Activated T-cell treated with anti-CD3 and anti-CD28 coated beads, Interleukin-2, amount 50 U/mL, for 72 hours (primary cell): Measurements from ENCODE around the gene HCN3. TPM values are rescaled to one million over a fixed set of nuclear protein-coding genes. Genes with fewer than 3 reads are reported as not detected.
A peak's percentile ranks its signal among the peaks of the same experiment; 100 is the strongest.

Source experiments
- ATAC-seq, 2 donors: fragments of 150-1000 bp; cut with Tn5 transposase; replicated peaks in 1 of 2; 2 replicates each; pipeline ENCODE4 v1.10.0; 2021; ENCODE audit warnings: moderate library complexity in 2 of 2, mild to moderate bottlenecking in 1 of 2
- DNase-seq, 2 donors: peaks; one replicate each; pipeline ENCODE4 v3.0.0; 2021 to 2022; ENCODE audit warnings: mixed read lengths in 1 of 2
- H3K27ac Mint-ChIP-seq: one replicate; pipeline ENCODE4 v1.8.0; 2022; ENCODE audit warnings: mild to moderate bottlenecking, moderate library complexity, mixed read lengths
- H3K27me3 Mint-ChIP-seq: one replicate; pipeline ENCODE4 v1.8.0; 2022; ENCODE audit warnings: low read depth, mixed read lengths
- H3K36me3 Mint-ChIP-seq, 2 donors: one replicate each; pipeline ENCODE4 v1.8.0; 2022; ENCODE audit warnings: mixed read lengths in 2 of 2, mild to moderate bottlenecking in 1 of 2; ENCODE audit not compliant: insufficient read depth in 2 of 2
- H3K4me1 Mint-ChIP-seq: one replicate; pipeline ENCODE4 v1.8.0; 2022; ENCODE audit warnings: low read depth, mixed read lengths
- H3K4me3 Mint-ChIP-seq, 2 donors: one replicate each; pipeline ENCODE4 v1.8.0; 2022; ENCODE audit warnings: mild to moderate bottlenecking in 2 of 2, mixed read lengths in 2 of 2, moderate library complexity in 2 of 2
- H3K9me3 Mint-ChIP-seq, 2 donors: one replicate each; pipeline ENCODE4 v1.8.0; 2022; ENCODE audit warnings: mixed read lengths in 2 of 2
- total RNA-seq, 2 donors: library from RNA; stranded (reverse); gene quantifications; one replicate each; pipeline ENCODE4 v1.2.3, GENCODE V29; 2022

The HCN3 gene
- total RNA-seq, 2 donors from 2014 or later, result 3.6 to 4.1 TPM

DNA sequence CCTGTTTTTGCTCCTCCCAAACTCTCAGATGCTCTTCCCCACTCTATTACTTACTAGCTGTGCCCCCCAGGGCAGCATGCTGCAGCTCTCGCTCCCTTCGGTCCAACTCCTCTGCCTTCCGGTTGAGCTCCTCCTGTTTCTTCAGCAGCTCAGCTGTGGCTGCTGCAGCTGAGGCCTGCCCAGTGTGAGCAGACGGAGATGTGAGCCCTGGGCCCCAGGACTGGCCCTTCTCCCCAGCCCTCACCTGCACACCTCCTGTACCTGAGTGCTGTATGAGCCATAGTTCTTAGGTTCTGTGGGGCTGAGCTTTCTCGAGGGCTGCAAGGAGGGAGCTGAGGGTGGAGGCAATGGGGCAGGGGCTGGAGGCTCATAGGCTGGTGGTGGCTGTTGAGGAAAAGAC, 17.0 kb upstream of the HCN3 start:
- DNase-seq, result no peak
- peaks cover 11 to 51% of the 10 kb centered on the region in 2 donors for H3K36me3 Mint-ChIP-seq
- H3K27ac Mint-ChIP-seq, result peak overlapping the region; percentile 98
- peaks cover 56% of the 10 kb centered on the region for H3K4me1 Mint-ChIP-seq
- ATAC-seq, result no peak
- H3K9me3 Mint-ChIP-seq, result no peaks in the 10 kb centered on the region
- peak overlapping the region in 1 of 2 donors; percentile 99 for H3K4me3 Mint-ChIP-seq
- H3K27me3 Mint-ChIP-seq, result no peaks in the 10 kb centered on the region

DNA sequence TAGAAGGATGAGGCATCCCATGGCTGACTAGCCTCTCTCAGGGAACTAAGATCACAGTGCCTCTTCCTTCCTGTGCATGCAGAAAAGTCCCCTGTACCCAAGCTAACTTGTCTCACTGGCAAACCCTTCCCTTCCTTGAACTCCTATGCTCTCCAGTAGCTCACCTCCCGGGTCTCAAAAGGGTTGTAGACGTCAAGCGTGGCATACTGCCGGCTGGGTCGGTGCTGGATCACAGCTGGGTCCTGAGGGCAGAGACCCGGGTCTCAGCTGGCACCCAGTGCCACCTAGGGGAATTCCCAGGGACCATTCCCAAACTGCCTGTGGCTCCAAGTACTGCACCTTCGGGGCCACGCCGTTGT, 15.8 kb upstream of the HCN3 start:
- DNase-seq, result no peak
- peak overlapping the region; percentile 98 for H3K27ac Mint-ChIP-seq
- ATAC-seq, result peak in 1 of 2 donors; percentile 20
- peaks cover 45% of the 10 kb centered on the region for H3K4me1 Mint-ChIP-seq
- H3K27me3 Mint-ChIP-seq, result no peaks in the 10 kb centered on the region
- H3K4me3 Mint-ChIP-seq, result peak overlapping the region; percentile 98 to 99
- peaks cover 14 to 56% of the 10 kb centered on the region in 2 donors for H3K36me3 Mint-ChIP-seq
- H3K9me3 Mint-ChIP-seq, result no peaks in the 10 kb centered on the region

DNA sequence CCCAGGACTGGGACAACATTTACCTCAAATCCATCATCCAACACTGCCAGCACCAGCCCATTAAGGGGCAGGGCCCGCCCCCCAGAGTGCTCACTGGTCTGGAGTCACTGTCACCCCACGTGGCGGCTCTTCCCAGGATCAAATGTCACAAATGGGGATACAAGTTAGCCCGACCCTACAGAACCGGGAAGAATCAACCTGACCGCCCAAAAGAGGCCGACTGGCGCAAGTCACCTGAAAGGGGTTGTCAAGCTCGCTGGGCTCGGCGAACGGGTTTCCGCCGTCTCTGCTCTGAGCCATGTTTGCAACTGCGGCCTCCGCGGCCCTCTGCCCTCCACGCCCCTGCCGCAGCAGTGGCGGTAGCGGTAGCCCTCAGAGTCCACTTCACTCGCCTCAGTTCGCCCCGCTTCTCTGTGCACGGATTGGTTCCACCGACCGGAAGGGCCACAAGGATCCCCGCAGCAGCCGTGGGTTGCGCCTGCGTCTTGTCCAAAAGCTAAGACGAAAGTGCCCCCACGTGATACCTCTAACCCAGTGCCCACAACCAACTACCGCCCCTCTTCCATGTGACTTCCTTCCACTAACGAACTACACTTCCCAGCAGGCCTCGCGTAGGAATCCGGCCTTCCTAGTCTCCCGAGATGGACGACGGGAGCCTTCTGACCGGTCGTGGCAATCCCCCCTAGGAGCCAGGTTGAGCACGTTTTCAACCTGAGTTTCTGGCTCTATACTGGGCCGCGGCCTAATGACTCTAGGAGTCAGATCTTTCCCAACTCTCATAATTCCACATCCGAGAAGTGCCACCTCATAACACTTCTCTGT, 15.2 kb upstream of the HCN3 start, which contains the start of gene SCAMP3:
Gene SCAMP3, minus strand, starts transcription at position 509 of the 822 bp plus-strand sequence. Its CDS starts 209 bp downstream, at position 300.
- peak; percentile 95 to 98 for ATAC-seq
- H3K27me3 Mint-ChIP-seq, result no peaks in the 10 kb centered on the region
- H3K27ac Mint-ChIP-seq, result peak within 1 kb of the TSS; percentile 98

DNA sequence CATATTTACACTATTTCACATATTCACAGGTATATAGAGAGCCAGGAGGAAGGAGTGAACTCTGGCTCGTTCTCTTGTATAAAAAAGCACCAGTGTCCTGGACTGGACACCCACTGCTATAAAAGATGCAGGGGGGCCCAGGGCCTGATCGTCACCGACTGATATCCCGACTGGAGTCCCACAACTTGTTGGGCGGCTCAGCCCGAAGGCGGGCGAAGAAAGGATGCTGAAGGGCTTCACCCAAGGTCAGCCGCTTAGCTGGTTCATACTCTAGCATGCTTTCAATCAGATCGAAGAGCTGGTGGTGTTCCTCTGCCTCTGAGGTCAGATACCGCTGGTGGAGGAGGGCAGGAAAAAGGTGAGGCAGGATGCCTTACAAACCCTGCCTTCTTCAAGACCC, 14.2 kb upstream of the HCN3 start:
- Mint-ChIP-seq H3K4me3 (peak overlapping the region; percentile 98 to 99), H3K36me3 (peaks cover 11 to 55% of the 10 kb centered on the region in 2 donors), H3K4me1 (peaks cover 41% of the 10 kb centered on the region), H3K27me3 (no peaks in the 10 kb centered on the region), H3K9me3 (no peaks in the 10 kb centered on the region), H3K27ac (peak overlapping the region; percentile 98)
- DNase-seq, result no peak
- no peak for ATAC-seq

More for the DNA sequence above, 15.2 kb upstream of the HCN3 start, which contains the start of gene SCAMP3:
- DNase-seq, result peak; percentile 88 to 92
- Mint-ChIP-seq H3K4me3 (peak within 1 kb of the TSS; percentile 98 to 99), H3K36me3 (peaks cover 12 to 58% of the 10 kb centered on the region in 2 donors), H3K4me1 (peaks cover 45% of the 10 kb centered on the region), H3K9me3 (no peaks in the 10 kb centered on the region)

DNA sequence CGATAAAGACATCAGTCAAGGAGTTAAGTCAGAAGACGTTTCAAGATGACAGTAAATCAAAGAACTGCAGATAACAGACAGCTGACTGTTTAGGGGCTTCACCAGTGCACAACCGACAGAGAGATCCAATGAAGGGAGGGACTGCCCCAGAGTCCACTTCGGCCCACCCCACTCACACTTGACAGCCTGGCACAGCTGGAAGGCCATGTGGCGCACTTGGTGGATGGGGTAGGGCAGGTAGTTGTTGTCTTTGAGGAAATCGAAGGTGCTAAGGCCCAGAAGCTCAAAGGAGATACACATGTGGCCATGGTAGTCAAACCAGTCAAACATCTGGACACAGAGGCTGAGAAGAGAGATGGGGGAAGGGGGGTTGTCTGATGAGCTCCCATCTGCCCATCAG, 10.7 kb upstream of the HCN3 start:
- Mint-ChIP-seq H3K27me3 (no peaks in the 10 kb centered on the region), H3K9me3 (no peaks in the 10 kb centered on the region), H3K4me3 (no peak overlapping the region), H3K4me1 (peaks cover 37% of the 10 kb centered on the region), H3K36me3 (peaks cover 10 to 51% of the 10 kb centered on the region in 2 donors), H3K27ac (no peak overlapping the region)
- DNase-seq (no peak), ATAC-seq (no peak)

DNA sequence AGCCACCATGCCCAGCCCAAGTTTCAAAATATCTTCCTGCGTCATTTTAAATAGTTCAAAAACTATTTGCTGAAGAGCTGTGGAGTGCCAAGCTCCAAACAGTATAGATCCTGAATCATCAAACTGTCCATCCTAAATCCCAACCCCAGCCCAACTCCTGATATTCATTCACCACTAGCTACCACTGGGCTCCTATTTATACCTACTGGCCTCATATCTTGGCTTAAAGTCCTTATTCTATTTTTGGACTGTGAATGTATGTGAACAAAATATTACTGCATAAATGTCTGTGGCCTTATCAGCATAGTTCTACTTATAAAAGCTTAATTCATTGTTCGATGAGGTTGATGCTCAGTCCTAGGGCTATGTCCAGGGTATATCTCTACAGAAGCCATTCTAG, 9.9 kb upstream of the HCN3 start:
- H3K9me3 Mint-ChIP-seq, result no peaks in the 10 kb centered on the region
- no peak for DNase-seq
- no peak overlapping the region for H3K27ac Mint-ChIP-seq
- no peaks in the 10 kb centered on the region for H3K27me3 Mint-ChIP-seq
- peaks cover 37% of the 10 kb centered on the region for H3K4me1 Mint-ChIP-seq
- no peak overlapping the region for H3K4me3 Mint-ChIP-seq
- ATAC-seq, result no peak
- H3K36me3 Mint-ChIP-seq, result peaks cover 10 to 43% of the 10 kb centered on the region in 2 donors

DNA sequence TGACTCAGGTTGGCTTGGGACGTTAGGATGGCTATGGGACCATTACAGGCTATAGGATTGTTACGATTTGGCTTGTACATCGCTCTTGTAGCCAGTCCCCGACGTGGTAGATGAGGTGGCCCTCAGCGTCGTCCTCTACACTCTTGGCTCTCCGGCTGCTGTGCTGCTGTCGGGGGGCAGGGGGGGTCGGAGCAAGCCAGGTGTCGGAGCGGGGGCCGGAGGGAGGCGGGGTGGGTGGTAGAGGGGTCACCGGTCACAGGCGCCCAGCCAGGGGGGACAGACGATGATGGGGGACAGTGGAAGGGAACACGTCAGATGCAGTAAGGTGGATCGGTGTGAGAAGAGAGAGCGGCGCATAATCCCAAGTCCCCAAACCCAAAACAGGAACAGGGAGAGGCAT, 8.6 kb upstream of the HCN3 start:
- ATAC-seq, result no peak
- H3K27me3 Mint-ChIP-seq, result no peaks in the 10 kb centered on the region
- H3K9me3 Mint-ChIP-seq, result no peaks in the 10 kb centered on the region
- DNase-seq, result no peak
- no peak overlapping the region for H3K4me3 Mint-ChIP-seq
- peaks cover 14 to 40% of the 10 kb centered on the region in 2 donors for H3K36me3 Mint-ChIP-seq
- peaks cover 28% of the 10 kb centered on the region for H3K4me1 Mint-ChIP-seq
- no peak overlapping the region for H3K27ac Mint-ChIP-seq

DNA sequence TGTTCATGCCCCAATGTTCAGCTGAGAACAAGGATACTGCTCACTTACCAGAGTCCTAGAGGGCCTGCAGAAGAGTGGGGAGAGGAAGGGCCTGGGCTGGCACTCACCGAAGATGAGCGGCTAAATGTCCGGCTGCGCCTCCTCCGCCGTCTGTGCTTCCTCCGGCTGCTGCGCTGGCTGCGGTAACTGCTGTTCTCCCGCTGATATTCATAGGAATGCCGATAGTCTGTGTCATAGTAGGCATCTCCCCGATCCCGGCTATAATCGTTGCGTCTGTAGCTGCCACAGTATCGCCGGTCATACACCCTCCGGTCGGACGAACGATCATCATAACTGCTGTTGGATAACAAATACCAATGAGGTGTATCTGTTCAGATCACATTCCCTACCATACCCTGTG, 7.9 kb upstream of the HCN3 start:
- no peaks in the 10 kb centered on the region for H3K9me3 Mint-ChIP-seq
- no peaks in the 10 kb centered on the region for H3K27me3 Mint-ChIP-seq
- ATAC-seq, result no peak
- peaks cover 14 to 36% of the 10 kb centered on the region in 2 donors for H3K36me3 Mint-ChIP-seq
- no peak overlapping the region for H3K27ac Mint-ChIP-seq
- H3K4me1 Mint-ChIP-seq, result peaks cover 28% of the 10 kb centered on the region
- DNase-seq, result no peak
- H3K4me3 Mint-ChIP-seq, result no peak overlapping the region

DNA sequence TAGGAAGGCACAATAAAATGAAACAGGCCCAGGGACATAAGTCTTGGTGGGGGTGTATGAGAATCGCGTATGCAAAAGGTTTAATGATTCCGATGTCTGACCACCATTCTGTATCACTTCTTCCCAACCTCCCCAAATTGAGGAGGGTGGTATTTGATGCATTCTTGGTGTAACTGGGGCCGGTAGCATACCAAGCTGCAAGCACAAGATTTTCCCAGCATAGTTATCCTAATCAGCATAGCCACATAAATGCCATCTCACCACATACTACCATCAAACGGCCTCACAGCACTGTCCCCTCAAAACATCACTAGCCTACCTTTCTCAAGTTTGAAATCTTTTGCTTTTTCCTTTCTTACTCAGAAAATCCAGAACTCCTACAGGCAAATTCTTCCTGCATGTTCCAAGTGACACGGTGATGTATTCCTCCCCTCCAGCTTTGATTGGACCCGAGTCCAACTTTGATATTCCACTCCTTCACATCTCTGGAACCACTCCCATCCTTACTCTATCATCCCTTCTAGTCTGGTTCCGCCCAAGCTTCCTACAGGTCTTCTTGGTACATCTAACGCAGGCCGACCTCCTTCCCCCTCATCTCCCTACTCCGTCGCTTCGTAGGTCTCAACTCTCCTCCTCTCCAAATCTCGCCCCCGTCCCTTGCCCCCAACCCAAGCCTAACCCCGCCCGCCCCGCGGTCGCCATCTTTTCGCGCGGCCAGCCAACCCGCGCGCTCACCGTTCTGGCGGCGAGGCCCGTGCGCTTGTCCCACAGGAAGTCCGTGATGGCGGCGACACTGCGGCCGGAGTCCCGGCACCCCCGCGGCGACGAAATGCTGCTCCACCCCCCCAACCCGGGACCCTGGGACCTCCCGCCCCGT, 4.6 kb upstream of the HCN3 start:
- Mint-ChIP-seq H3K27me3 (no peaks in the 10 kb centered on the region), H3K4me1 (peaks cover 46% of the 10 kb centered on the region), H3K36me3 (peaks cover 11 to 23% of the 10 kb centered on the region in 2 donors), H3K4me3 (peak overlapping the region; percentile 93 to 94), H3K27ac (peak overlapping the region; percentile 93), H3K9me3 (no peaks in the 10 kb centered on the region)
- DNase-seq (no peak), ATAC-seq (peak; percentile 59 to 60)

DNA sequence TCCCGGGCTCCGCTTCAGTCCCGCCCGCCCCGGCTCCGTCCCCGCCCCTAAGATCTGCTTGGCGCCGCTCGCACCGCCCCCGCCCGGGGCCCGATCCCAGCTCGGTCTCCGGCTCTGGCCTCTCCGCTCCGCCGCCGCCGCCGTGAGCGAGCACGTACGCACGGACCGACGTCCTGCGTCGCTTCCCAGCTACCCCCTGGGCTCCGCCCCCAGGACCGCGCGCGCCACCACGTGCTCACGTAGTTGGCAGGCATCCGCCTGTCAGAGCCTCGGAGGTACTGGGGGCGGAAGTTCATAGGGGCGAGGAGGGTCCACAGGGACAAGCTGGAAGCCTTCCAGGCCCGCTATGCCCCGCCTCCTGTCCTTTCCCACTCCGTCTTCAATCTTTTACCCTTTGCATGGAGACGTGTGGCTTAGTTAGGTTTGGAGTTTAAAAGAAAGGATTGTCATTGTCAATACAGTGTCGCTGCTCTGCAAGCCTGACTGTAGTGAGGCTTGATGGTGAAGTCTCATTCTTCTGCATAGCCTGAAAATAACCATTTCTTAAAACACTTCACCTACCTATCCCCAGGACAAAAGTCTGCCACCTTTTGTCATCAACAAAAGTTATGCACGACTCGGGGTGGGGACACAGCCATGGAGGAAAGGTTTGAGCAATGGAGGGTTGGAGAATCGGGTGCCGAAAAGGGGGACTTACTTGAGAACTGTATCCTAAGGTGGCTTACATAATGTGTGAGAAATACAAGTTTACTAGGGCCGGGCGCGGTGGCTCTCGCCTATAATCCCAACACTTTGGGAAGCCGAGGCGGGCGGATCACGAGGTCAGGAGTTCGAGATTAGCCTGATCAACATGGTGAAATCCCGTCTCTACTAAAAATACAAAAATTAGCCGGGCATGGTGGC, 3.7 kb upstream of the HCN3 start, which contains the start of gene CLK2:
Gene CLK2, minus strand, starts transcription at position 162 of the 903 bp plus-strand sequence. CDS start 2,527 bp downstream, outside the sequence.
- Mint-ChIP-seq H3K36me3 (peaks cover 11 to 19% of the 10 kb centered on the region in 2 donors), H3K4me1 (peaks cover 52% of the 10 kb centered on the region), H3K4me3 (peak within 1 kb of the TSS; percentile 93 to 94), H3K27ac (peak within 1 kb of the TSS; percentile 93), H3K9me3 (no peaks in the 10 kb centered on the region), H3K27me3 (no peaks in the 10 kb centered on the region)
- DNase-seq (peak; percentile 99), ATAC-seq (peak; percentile 89 to 90)

DNA sequence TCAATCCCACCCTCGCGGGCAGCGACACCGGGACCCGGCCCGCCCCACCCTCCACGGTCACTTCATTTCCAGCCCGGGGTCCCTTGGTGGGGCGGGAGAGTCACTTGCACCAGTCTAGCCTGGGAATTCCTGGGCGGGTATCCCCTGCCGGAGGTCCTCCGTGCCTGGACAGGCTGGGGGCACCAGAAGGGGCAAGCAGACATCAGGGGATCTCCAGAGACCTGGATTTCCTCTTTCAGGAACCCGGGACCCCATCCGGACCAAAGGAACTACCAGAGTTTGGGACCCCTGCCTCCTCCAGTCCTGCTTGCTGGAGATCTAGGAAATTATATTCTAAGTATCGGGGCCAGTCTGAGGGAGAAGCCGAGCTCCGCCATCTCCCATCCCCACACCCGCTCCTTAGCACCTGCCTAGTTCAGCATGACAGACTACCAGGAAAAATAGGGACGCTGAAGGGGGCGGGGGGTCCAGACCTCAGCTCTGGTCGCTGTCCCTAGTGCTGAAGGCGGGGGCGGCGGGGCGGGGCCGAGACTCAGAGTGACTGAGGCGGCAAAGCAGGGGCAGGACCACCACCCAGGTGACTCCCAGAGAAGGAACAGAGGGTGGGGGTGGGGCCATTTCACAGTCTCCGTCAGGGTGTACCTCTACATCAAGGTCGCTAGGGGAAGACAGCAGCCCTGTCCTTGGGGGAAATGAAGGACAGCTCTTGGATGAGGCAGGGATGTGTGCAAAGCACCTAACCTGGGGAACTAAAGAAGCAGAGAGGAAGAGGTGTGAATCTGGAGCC, 832 bp downstream of the HCN3 start:
- Mint-ChIP-seq H3K4me3 (peak overlapping the region; percentile 69 to 83), H3K27ac (no peak overlapping the region), H3K4me1 (peaks cover 40% of the 10 kb centered on the region), H3K27me3 (no peaks in the 10 kb centered on the region), H3K9me3 (no peaks in the 10 kb centered on the region), H3K36me3 (peaks cover 0 to 1% of the 10 kb centered on the region in 2 donors)
- ATAC-seq, result peak; percentile 42 to 47
- DNase-seq, result peak; percentile 79 to 85
